HFF-Myc (cell line): ENCODE data around the gene APOBEC3B.

Source experiments
- DNase-seq: peaks from one replicate; pipeline ENCODE4 v3.0.0-alpha.2; 2011; ENCODE audit warnings: low read depth; ENCODE audit errors: extremely low read depth
- H3K4me3 ChIP-seq: replicated peaks from 2 replicates; pipeline ENCODE4 v1.5.1; 2011; ENCODE audit warnings: low read depth, mild to moderate bottlenecking, control low read depth, low read length
- TF ChIP-seq, protein P1 (sequence below): IDR thresholded peaks from 2 replicates; pipeline ENCODE4 v1.5.1; 2012; ENCODE audit warnings: mild to moderate bottlenecking, low read depth, low read length, control low read depth; ENCODE audit errors: missing control alignments

Gene APOBEC3B

DNA sequence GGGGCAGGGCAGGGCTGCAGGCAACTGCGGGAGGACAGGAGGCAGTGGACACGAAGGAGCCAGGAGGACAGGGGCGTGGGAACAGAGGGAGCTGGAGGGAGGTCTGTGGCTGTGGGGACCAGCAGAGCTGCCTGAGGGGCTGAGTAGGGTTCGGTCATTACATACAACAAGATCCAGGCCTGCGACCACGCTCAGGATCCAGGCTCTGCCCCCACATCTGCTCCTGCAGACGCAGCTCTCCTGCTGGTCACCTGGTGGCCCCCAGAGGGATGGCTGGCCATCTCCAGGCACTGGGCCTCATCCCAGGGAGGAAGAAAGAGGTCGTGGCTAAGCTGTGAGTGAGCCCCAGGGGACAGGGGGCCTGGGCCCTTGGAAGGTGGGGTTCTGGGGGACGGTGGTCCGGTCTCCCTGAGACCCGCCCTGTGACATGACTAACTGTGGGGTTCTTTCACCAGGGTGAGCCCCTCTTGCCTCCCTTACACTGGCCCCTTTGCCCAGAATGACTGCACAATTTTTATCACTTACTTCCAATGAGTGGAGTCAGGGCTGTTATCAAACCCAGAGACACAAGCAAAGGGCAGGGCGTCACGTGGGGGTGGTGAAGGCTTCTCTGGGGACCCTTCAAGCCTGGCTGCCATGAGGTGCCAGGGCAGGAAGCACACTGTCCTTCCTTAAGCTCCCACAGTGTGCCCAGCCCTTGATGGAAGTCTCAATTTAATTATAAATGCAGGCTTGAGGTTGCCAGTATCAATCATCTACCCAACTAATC lies 31.4 kb upstream of the APOBEC3B start:
- no peak for DNase-seq
- TF ChIP-seq, protein P1, sequence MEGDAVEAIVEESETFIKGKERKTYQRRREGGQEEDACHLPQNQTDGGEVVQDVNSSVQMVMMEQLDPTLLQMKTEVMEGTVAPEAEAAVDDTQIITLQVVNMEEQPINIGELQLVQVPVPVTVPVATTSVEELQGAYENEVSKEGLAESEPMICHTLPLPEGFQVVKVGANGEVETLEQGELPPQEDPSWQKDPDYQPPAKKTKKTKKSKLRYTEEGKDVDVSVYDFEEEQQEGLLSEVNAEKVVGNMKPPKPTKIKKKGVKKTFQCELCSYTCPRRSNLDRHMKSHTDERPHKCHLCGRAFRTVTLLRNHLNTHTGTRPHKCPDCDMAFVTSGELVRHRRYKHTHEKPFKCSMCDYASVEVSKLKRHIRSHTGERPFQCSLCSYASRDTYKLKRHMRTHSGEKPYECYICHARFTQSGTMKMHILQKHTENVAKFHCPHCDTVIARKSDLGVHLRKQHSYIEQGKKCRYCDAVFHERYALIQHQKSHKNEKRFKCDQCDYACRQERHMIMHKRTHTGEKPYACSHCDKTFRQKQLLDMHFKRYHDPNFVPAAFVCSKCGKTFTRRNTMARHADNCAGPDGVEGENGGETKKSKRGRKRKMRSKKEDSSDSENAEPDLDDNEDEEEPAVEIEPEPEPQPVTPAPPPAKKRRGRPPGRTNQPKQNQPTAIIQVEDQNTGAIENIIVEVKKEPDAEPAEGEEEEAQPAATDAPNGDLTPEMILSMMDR, result no peak
- no peak overlapping the region for H3K4me3 ChIP-seq

DNA sequence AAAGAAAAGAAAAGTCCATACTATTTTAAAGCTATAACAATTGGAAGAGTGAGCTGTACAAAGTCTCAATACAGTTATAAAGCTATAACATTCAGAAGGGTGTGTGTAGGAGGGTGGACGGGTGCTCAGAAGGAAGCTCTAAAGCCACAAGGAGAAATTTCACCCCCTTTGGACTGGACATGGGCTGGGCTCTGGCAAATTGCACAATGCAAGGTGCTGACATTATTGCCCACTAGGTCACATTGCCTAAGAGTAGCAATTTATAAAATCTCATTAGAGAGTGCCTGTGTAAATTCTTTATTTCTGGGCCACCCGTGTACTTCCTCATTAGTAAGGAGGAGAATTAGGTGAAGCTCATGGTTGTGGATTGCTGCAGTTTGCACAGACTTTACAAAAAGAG lies 30.4 kb upstream of the APOBEC3B start:
- H3K4me3 ChIP-seq, result no peak overlapping the region
- DNase-seq, result no peak
- TF ChIP-seq, protein P1, result no peak

DNA sequence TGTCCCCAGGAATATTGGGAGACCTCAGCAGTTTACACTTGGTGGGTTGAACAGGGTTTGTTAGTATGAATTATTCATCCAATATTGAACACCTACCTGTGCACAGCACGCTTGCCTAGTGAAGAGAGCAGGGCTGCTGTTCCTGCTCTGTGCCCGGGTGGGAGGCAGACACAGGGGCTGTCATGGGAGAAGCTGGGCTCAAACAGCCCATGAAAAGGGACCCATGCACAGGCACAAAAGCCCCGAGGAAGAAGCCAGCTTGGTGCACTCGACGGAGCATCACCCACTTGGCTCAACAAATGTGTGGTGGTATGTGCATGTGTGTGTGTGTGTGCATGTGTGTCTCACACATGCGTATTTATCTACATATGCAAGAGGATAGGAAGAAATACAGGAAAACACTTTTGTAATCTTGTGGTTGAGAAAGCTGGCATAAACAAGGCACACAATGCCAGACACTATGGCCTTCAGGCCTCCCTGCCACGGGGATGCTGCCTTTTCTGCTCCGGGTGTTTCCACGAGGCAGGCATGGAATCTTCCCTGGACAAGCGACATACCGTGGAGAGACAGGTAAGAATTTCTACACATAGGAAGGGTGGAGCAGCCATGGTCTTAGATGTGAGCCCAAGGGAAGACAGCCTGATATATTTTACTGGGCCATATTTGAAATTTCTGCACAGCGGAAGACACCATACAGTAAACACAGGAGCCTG lies 29.7 kb upstream of the APOBEC3B start:
- no peak for DNase-seq
- H3K4me3 ChIP-seq, result no peak overlapping the region
- TF ChIP-seq, protein P1, result no peak

DNA sequence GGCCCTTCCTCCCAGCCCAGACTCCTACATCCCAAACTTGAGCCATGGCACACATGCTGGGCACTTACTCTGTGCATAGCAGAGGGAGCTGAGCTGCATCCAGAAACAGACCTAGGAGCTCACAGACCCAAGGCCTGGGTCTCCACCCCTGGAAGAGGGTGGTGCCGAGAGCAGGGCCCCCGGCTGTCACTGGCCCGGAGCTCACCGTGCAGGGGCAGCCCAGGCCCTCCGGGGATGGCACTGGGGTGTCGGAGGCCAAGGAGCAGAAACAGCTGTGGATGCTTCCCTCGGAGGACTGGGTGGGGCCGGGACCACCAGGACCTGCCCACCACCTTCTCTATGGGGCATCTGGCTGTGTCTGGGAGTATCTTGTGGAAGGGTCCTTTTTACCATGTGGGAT lies 29.1 kb upstream of the APOBEC3B start:
- no peak overlapping the region for H3K4me3 ChIP-seq
- TF ChIP-seq, protein P1, result no peak
- no peak for DNase-seq

DNA sequence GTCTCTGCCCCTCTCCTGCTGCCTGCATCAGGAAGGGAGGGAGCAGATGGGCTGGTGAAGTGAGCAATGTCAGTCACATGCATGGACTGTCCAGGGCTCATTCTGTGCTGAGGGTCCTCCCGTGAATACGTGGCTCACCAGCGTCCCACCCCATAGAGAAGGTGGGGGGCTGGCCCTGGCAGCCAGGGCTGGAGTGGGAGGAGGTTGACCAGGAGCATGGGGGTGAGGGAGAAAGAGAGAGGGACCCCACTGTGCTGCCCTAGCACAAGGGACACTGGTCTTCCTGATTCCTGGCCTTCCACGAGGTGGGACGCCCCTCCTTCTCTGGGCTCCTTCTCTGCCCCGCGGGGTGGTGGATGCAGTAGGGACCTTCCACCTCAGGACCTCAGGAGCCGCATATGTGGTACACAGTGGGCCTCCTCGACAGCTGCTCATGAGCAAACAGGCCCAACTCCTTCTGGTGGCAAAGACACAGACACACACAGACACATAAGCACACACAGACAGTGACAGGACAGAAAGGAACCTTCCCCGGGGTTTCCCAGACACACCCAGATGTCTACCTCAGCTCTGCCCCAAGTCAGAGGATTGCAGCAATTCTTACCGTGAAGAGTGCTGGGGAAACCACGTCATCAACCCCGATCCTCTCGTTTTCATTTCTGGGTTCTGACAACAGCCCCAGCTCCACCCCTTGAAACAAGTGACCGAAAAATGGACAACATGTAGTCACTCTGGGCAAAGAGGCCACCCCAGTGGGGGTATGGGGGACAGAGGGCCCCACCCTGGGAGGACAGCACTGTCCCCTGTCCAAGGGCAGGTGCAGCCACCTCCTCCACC lies 28.4 kb upstream of the APOBEC3B start:
- DNase-seq, result no peak
- H3K4me3 ChIP-seq, result no peak overlapping the region
- TF ChIP-seq, protein P1, result no peak

DNA sequence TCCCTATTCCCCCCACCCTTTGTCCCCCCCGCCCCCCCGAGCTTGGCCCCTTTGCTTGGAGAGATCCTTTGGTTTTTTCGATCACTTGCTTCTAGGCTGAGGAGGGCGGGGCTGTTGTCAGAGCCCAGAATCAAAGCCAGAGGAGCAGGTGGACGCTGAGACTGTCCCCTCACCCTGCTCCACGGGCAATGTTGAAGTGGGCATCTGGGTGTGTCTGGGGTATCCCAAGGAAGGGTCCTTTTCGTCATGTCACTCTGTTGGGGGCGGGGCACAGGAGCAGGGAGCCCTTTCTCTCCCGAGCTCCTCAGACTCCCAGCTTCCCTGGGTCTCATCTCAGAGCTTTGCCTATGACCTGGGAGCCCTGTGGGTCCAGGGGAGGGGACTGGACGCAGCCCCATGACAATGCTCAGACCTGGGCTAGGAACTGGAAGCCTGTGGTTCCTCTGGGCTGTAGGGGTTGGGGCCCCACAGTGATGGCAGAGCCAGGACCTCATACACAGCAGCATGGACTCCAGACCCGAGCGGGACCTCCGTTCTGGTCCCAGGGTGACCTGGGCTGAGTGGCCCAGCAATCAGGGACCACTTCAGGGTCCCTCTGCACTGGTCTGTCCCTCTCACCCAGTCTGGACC lies 27.6 kb upstream of the APOBEC3B start:
- H3K4me3 ChIP-seq, result no peak overlapping the region
- TF ChIP-seq, protein P1, result no peak
- DNase-seq, result no peak
